Loucy (cell line): ENCODE results near the gene KCNQ2.

Source experiments
- EZH2phosphoT487 ChIP-seq: fragments of 200-600 bp; IDR thresholded peaks from 2 replicates; pipeline ENCODE4 v1.6.1; 2018; ENCODE audit warnings: antibody characterized with exemption, mild to moderate bottlenecking, moderate library complexity, borderline replicate concordance
- TF ChIP-seq, protein P1 (sequence below): fragments of 200-600 bp; sonication (generic); conservative IDR thresholded peaks from 2 replicates; pipeline ENCODE4 v1.5.1; 2014; ENCODE audit warnings: mild to moderate bottlenecking, antibody characterized with exemption, low read length

DNA sequence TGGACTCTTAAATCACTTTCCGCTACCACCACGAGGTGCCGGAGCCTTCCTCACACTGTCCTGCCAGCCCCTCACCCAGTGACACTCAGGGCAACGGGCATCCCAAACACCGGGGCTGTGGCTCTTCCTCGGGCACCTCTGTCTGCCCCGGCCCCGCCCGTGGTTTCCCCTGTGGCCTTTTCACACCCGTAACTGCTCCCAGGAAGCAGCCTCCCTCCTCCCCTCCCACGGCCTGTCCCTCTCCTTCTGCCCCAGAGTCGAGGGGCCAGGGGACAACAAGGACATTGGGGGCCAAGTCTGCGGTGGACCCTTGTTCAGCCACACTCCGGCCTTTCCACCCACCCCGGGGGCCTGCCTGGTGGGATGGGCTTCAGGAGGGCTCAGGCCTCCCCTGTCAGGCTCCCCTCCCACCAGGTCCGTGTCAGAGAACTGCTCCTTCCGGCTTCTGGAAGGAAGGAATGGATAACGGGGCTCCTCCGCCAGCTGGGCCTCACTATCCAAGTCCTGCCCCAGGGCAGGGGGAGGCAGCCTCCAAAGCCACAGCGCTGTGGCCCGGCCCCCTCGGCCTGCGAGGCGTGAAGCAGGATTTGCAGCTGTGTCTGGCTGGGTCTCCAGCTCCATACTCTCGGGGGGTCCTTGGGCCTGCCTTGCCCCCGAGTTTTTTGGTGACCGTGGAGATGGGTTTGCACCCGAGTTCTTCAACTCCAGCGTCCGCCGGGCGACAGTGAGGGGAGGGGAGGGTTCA is 56.6 kb downstream of the KCNQ2 start:
- TF ChIP-seq, protein P1, sequence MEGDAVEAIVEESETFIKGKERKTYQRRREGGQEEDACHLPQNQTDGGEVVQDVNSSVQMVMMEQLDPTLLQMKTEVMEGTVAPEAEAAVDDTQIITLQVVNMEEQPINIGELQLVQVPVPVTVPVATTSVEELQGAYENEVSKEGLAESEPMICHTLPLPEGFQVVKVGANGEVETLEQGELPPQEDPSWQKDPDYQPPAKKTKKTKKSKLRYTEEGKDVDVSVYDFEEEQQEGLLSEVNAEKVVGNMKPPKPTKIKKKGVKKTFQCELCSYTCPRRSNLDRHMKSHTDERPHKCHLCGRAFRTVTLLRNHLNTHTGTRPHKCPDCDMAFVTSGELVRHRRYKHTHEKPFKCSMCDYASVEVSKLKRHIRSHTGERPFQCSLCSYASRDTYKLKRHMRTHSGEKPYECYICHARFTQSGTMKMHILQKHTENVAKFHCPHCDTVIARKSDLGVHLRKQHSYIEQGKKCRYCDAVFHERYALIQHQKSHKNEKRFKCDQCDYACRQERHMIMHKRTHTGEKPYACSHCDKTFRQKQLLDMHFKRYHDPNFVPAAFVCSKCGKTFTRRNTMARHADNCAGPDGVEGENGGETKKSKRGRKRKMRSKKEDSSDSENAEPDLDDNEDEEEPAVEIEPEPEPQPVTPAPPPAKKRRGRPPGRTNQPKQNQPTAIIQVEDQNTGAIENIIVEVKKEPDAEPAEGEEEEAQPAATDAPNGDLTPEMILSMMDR = no peak
- TF ChIP-seq EZH2phosphoT487 = no peak
